GM18858 (cell line): Measurements from ENCODE around the gene NANOGP8.

Experiments
- ATAC-seq: cut with Tn5 transposase; IDR thresholded peaks from one replicate; pipeline ENCODE4 v1.9.1; 2021; ENCODE audit not compliant: unreplicated experiment

NANOGP8 gene

GRCh38 chr15:35061161-35061824, 23.8 kb downstream of the NANOGP8 start:
- no peak for ATAC-seq

DNA sequence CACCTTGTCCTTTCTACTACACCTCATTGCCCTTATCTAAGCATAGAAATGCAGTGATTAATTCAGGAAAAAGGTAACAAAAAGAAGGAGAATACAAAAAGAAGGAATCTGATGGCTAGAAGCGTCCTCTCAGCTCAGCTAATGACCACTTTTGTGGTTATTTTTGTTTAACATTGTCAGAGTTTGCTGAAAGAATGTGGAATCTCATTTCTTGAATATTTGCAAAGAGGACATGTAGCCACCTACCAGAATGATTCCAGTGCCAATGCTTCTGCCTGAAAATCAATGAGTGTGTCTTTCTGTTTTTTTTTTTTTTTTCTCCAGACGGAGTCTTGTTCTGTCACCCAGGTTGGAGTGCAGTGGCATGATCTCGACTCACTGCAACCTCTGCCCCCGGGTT, 24.5 kb downstream of the NANOGP8 start:
- ATAC-seq = no peak

DNA sequence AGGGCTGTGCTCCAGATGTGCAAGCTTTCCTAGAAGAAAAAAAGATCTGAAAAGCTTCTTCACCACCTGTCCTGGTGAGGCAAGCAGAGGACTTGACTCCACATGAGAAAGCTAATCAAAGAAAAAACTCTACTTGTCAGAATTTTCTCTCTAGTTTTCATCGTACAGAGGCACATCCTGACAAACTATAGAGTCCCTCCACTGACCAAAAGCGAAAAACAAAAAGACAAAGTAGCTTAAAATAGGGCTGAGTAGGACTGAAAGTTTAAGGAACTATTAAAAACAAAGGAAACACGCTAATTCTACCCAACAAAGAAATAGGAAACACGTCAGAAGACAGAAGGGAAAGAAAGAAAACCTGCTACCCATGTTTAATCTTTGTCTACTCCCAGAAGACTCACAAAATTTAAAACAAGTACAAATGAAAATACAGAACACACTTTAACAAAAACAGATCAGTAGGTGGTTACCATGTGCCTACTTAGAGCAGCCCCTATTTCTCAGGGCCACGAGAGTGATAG, 26.5 kb downstream of the NANOGP8 start:
- no peak for ATAC-seq

DNA sequence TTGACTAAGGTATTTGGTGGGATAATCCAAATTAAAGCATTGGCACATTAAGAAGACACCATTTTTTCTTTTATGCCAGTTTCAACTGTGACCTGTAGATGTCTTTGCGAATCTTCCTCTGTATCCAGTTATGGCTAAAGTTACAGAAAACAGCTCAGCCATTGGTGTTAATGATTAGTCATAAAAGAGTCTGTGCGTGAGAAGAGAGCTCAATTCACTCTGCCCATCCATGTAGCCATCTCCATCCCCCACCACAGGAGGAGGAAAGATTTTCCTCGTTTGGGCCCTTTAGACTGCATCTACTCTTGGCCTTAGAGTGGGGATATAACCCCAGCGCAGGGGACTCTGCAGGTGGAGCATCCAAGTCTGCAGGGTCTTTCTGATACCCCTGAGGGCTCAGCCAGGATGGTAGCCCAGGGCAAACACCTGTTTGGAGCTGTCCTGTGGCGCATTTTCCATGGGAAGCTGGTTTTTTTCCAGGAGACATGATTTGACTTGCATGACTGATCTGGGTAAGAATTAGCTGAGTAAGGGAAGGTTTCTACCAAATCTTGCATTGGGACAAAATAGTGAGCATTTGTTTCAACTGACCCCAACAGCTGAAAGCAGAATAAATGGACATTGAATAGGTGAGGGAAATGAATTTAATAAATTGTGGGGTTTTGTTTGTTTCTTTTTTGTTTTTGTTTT, 29.5 kb downstream of the NANOGP8 start:
- no peak for ATAC-seq

GRCh38 chr15:35054380-35054779, 30.7 kb downstream of the NANOGP8 start:
- no peak for ATAC-seq

DNA sequence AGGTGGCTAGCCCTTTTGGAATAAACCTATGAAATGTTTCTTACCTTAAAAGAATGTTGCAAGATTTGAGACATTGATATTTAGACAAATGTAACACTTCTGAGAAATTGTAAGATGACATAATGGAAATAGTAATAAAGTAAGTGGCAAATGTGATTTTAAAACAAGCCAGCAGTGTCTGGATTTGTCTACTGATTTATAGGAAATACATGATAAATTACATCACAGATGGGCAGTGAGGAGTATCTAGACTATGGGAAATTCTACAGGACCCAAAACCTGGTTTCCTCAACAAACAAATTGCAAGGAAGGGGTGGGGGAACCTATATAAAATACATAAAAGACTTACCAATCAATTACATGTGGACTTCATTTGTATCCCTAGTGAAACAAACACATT, 37.1 kb downstream of the NANOGP8 start:
- ATAC-seq = no peak

DNA sequence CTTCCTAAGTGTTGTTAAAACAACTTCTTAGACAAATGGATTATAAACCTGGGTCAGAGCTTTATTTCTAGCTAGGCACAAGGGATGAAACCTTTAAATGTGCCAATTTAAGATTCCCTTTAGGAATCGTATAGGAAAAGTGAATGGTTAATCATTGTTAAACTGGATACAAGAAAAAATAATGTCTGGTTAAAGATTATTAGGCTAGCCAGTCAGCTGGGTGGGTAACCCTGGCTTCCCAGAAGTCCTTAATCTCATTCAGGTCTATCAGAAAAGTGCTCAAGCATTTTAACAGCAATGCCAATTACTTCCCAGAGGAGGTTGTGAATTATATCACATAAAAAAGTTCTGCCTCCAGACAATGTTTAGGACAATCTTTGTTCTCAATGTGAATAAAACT, 37.6 kb downstream of the NANOGP8 start:
- ATAC-seq = no peak

DNA sequence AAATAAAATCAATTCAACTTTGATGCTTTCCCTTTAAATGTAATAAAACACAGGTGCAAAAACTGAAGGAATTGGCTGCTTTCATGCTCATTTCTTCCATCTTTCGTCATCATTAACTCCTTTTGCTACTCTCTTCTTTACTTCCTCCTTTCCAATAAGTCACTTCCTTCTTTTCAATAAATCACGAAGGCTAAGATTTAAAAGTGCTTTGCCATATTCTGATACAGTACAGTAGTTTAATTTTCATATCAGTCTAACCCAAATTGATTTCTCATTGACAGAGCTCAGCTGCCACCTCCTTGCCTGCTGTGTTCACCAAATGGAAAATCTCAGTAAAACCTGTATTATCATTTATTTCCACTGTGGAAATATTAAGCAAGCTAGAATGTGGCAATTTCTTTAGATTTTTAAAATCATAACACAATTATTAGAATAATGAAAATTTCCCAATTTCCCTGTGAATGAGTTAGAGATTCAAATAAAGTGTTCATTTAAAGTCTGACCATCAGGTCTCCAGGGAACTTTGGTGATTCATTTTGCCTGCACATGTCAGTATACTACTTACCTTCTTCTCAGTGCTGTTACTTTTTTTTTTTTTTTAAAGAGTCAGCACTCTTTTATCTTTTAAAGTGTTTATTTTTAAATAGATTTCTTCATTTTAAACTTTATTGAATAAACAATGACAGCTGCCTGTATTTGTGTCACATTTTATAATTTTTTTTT, 41.6 kb downstream of the NANOGP8 start:
- no peak for ATAC-seq

DNA sequence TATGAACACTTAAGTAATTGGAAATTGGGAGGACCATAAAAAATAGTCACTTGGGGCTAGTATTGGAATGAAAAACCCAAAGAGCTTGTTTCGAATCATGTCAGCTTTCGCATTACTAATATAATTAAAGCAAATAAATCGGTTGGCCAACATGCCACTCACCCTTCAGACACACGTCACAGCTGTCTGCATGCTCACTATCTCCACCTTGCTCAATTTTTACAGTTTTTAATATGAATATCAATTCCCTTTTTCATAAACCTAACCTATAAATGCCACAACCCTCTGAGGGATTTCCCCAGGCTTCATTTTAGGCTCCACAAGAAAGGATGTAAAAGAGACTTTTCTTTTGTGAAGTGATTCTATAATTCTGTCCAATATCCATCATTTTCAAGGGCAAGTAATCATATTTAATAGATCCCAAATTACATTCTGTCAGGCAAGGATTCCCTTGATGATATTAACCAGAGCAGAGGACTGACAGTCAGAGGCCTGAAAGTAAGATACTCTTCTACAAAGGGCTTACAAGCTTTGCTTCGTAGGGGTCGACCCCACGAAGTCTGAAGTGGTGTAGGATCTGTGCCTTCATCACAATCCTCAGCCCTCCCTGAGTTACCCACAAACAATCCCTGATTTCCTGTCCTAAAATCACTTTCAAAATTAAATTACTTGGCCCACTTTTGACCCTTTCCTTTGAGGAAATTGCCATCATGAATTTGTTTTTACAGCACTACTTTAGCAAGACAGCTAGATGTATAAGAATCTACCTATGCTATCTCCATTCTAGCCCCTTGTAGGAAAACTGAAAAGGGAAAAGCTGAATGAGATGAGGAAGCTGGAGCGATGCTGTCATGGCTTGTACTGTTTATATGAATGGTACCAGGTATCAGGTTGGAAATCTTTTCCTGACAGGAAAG, 44.5 kb downstream of the NANOGP8 start:
- no peak for ATAC-seq

- no peak for ATAC-seq
Observed at GRCh38 chr15:35038626-35039451, 46.3 kb downstream of the NANOGP8 start.
